Jurkat, Clone E6-1 (cell line): ENCODE results near the gene TFF3.

Source experiments
- DNase-seq: peaks from one replicate; pipeline ENCODE4 v3.0.0-alpha.2; 2011; ENCODE audit warnings: low read depth, low spot score
- H3K4me3 ChIP-seq: 2 replicates; pipeline ENCODE4 v1.5.1; 2011; ENCODE audit warnings: mild to moderate bottlenecking, low read length, control low read depth, moderate library complexity

Gene TFF3

DNA sequence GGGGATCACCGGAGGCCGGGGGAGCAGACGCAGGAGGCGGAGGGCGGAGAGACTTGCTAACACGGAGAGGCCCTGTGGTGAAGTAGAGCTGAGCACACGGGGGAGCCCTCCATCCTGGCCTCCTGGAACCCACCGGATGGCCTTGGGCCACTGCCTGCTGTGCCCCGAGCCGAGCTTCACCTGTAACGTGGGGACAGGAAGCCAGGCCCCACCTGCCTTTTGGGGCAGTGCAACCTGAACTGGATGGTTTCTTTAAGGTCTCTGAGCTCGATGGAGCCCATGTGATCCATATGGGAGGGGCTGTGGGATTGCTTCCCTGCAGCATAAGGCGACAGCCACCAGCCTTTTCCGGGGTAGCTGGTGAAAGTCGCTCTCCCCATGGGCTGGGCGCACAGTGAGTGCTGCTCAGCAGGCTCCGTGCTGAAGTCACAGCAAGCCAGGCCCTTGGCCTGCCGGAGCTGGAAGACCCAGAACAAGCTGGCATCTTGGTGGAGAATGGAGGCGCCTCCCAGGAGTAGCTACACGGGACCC, 35.8 kb downstream of the TFF3 start:
- H3K4me3 ChIP-seq, result no peak overlapping the region
- no peak for DNase-seq

GRCh38 chr21:42278451-42279149, 36.6 kb downstream of the TFF3 start:
- DNase-seq, result no peak
- H3K4me3 ChIP-seq, result no peak overlapping the region

- no peak overlapping the region for H3K4me3 ChIP-seq
- no peak for DNase-seq
These were observed 37.6 kb downstream of the TFF3 start for GRCh38 chr21:42277593-42277992.

DNA sequence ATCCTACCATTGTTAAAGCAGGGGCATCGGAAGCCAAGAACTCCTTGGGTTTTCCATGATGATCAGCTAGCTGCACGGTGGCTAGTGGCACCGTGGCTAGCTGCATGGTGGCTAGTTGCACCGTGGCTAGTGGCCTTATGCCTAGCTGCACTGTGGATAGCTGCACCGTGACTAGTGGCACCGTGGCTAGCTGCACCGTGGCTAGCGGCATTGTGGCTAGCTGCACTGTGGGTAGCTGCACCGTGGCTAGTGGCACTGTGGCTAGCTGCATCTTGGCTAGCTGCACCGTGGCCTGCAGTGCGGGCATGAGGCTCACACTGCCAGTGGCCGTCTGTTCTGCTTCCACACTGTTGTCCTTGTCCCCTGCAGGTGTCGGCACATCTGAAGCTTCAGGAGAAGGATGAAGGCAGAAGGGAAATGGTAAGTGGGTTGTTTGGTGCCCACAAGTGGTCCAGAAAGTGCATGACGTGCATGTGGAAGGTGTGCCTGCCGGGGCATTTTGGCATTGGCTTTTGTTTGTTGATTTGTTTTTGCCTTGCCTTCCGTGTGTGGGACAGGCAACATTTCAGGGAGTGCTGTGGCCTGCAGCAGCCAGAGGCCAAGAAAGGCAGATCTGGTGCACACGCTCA, 38.6 kb downstream of the TFF3 start:
- no peak for DNase-seq
- no peak overlapping the region for H3K4me3 ChIP-seq

DNA sequence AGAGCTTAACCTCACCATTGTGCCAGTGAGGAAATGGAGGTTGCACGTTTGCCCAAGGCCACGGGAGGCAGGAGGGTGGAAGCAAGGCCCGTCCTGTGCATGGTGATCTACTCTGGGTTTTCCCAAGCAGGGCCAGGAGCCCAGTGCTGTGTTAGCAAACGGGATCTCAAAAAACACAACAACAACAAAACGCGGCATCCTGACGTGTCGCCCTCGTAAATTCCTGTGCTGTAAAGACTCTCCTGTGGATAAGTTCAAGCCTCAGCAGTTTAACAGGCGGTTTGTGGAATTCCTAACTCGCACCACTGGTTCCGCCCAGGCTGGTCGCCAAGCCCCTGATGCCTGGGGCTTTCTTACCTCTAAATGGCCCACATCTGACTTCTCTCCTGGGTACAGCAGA, 39.1 kb downstream of the TFF3 start:
- DNase-seq, result no peak

GRCh38 chr21:42272984-42273600, 42.1 kb downstream of the TFF3 start:
- no peak overlapping the region for H3K4me3 ChIP-seq
- DNase-seq, result no peak

More for the DNA sequence above, 39.1 kb downstream of the TFF3 start:
- no peak overlapping the region for H3K4me3 ChIP-seq

DNA sequence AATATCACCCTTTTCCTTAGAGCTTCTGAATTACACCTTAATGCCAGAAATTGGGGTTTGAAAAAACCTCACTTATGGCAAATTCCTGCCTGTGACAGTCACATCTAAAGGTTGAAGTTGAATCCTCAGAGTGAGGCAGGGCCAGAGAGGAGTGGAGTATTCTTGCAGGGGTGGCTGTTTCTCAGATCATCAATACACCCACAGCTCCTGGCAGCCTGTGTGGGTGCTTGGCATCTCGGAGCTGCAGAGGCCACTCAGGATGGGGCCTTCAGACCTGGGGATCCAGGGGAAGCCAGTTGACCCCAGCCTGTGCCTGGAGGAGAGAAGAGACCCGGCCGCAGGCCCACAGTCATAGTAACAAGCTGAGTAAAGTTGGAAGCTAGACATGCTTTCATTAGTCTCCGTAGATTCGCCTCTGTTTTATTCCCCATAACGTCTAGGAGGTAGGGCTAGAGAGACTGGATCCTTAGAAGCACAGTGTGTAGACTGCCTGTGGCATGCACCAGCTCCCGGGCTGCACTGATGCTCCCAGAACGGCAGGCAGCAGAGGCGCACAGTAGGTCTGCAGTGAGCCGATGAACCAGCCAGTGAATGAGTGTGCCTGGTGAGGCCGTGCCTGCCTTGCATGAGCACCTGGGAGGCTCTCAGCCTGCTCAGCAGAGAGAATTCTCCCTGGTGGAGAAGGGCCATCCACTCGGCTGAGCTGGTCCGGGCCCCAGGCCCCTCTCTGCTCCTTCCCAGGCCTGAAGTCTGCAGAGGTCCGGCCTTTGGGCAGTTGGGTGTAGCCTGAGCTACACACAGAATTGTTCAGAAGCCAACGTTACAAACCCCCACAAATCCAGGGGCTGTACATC, 42.9 kb downstream of the TFF3 start:
- no peak overlapping the region for H3K4me3 ChIP-seq
- DNase-seq, result no peak

DNA sequence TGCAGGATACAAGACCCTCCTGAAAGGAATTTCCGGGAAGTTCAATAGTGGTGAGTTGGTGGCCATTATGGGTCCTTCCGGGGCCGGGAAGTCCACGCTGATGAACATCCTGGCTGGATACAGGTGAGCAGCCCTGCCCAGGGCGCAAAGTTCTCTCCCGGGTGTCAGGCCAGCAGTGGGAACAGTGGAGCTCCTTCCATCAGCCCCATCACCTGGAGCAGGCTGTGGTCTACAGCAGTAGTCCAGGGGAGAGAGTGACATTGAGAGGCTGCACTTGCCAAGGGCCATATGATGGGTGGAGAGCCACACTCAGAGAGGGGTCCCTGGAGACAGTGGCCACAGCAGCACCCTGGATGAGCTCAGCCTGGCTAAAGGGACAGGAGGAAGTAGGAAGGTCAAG, 44.1 kb downstream of the TFF3 start:
- no peak for DNase-seq
- H3K4me3 ChIP-seq, result no peak overlapping the region

DNA sequence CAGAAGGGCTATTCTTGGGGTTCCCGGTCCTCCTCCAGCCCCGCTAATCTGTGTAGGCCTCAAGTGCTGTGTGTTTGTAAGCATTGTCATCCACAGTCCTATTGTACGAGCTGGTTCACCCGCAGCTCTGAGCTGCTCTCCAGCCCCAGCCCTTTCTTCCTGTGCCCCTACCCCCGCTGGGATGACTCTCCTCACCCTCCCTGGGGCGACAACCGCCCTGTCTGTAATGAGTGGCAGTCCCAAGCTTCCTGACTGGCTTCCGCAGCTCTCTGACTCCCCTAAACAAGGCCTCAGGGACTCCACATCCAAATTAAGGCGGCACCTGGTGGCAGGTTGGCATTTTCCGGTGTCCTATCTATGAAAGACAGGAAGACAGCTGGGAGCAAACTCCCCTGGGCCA, 45.8 kb downstream of the TFF3 start:
- H3K4me3 ChIP-seq, result no peak overlapping the region
- no peak for DNase-seq

- no peak overlapping the region for H3K4me3 ChIP-seq
- DNase-seq, result no peak
These were observed 48.1 kb downstream of the TFF3 start for GRCh38 chr21:42266971-42267556.

GRCh38 chr21:42265231-42265812, 49.9 kb downstream of the TFF3 start:
- DNase-seq, result no peak
- H3K4me3 ChIP-seq, result no peak overlapping the region

- no peak overlapping the region for H3K4me3 ChIP-seq
These were observed 50.7 kb downstream of the TFF3 start for GRCh38 chr21:42264245-42265195.

DNA sequence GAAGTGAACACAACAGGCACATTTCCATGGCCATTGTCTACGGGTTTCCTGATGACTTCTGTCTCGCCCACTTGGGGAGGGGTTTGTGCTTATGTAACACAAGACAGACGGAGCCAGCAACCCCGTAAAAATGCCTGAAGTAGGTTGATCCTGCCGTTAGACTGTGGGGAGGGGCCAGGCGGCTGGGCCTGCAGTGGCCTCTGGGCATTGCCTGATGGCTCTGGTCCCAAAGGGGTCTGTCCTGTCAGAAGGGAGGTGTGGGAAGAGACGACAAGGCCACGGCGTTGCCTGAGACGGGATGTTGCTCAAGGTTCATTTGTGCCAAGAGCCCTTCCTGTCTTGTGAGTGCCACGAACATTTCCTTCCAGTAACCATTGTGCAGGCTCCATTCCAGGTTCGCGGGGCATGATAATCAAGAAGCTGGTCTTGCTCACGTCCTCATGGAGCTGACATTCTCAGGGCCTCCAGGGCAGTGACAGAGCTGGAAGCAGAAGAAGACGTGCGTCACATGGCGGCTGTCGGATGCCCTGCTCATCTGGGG, 51.5 kb downstream of the TFF3 start:
- no peak for DNase-seq

More at GRCh38 chr21:42264245-42265195, 50.7 kb downstream of the TFF3 start:
- DNase-seq, result no peak

DNA sequence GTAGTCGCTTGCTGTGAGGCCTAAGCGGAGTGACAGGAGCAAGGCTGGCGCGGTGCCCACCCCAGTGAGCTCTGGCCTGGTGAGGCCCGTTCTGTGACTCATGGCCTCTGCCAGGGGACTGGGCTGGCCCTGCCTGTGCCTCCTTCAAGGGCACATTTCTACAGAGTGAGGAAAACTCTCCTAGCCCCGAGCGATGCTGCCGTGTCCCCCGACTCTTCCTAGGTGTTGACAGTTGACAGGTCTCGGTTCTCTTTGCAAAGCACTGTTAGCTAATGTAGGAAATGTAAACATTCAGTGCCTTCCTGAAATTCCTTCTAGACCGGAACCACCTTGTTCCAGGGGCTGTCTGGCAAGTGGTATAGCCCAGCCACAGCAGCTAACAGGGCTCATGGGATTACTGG, 52.4 kb downstream of the TFF3 start:
- no peak for DNase-seq
- no peak overlapping the region for H3K4me3 ChIP-seq

More for the DNA sequence above, 51.5 kb downstream of the TFF3 start:
- no peak overlapping the region for H3K4me3 ChIP-seq

DNA sequence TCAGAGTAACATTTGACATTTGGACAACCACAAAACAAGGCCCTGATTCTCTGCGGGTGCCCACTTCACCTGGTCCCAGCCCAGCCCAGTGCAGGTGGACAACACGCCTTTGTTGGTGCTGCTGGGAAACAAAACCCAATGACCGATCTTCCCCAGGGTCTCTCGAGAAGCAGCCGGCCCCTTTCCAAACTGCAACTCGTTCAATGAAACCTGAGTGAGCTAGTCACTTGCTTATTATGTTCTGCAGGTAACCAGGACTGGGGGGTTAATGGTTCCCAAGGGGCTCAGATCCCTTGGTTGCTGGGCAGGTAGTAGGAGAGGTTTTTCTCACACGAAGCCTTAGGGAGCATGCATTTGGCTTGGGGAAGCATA, 53.4 kb downstream of the TFF3 start:
- no peak overlapping the region for H3K4me3 ChIP-seq

More for the DNA sequence above, 53.4 kb downstream of the TFF3 start:
- DNase-seq, result no peak
